ENCODE results near the gene INPP5J. TPM values are rescaled to one million over a fixed set of nuclear protein-coding genes. Genes with fewer than 3 reads are reported as not detected.

Gene INPP5J
- total and polyA plus RNA-seq, 10 of the 15 experiments (the other 5 are each of a cell fraction or from before 2014, with no cell fraction given) = 0.18 to 2.8 (median 1.5) TPM; not detected in 1

DNA sequence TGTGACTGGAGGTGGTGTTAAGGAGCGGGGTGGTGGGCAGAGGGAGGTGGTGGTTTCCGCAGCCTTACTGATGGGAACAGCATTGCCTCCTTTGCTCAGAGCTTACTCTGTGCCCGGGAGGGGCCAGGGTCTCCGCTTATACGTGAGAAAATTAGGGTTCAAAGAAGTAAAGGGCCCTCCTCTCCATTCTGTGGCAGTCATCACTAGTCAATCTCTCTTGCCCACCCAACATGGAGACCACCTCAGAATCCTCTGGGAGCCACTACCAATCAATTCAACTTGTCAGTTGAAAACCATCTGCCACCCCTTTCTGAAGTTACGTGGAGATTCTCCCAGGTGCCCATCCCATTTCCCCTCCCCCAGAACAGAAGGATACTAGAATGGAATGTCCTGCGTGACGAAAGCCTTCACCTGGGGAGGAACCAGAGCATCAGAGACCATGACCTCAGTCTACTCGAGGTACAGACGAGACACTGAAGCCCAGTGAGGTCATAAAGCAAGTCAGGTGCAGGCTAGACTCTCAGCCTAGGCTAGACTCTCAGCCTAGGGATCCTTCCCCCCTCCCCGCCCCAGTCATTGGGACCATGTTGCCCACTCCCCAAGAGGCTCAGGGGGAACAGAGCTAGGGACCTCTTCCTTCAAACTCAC lies 17.4 kb upstream of the INPP5J start:
- ChIA-PET POLR2A (no interaction called here), SMC1A (ENCODE audit: uncharacterized antibody, unreplicated experiment) (interaction anchor here (1.3 kb wide), 1 partner anchor 10 kb away, joined by 4 read pairs; no protein-coding TSS in a partner anchor), CTCF (interaction anchor here (0.6 to 2.6 kb wide), 12 partner anchors 9 to 471 kb away, joined by 3 to 15 read pairs (median 4); no protein-coding TSS in a partner anchor), RAD21 (ENCODE audit: unreplicated experiment) (interaction anchor here (1.4 kb wide), 1 partner anchor 9 kb away, joined by 5 read pairs; no protein-coding TSS in a partner anchor)
- Histone ChIP-seq H4K20me1 (ENCODE audit: control insufficient read depth, insufficient read depth) (no peaks in the 10 kb centered on the region), H3K4me3 (no peak overlapping the region), H3K79me2 (ENCODE audit: control insufficient read depth, insufficient read depth, low read length) (no peaks in the 10 kb centered on the region), H3K4me1 (ENCODE audit: control insufficient read depth, insufficient read depth, low read length) (no peaks in the 10 kb centered on the region; the same call in 1 of the 2 replicates), H2AFZ (ENCODE audit: control insufficient read depth, low read depth, low read length) (no peak overlapping the region), H3K9me3 (replicated peaks; ENCODE audit: control insufficient read depth, insufficient read depth, low read length) (no peaks in the 10 kb centered on the region), H3K36me3 (ENCODE audit: control insufficient read depth in 2 of 2, insufficient read depth in 2 of 2, low read length in 1 of 2) (no peaks in the 10 kb centered on the region), H3K9ac (ENCODE audit: control insufficient read depth, insufficient read depth, low read length) (no peak overlapping the region), H3K27ac (ENCODE audit: control insufficient read depth, insufficient read depth) (no peak overlapping the region), H3K27me3 (replicated peaks in 1 of 2; ENCODE audit: control insufficient read depth in 2 of 2, insufficient read depth in 2 of 2, low read length in 1 of 2) (no peaks in the 10 kb centered on the region), H3K4me2 (ENCODE audit: control insufficient read depth, insufficient read depth) (no peak overlapping the region)
- ATAC-seq = no peak
- no peak for TF ChIP-seq LARP7 (IDR thresholded peaks at IDR 0.05)
- no peak for TF ChIP-seq ESRRA (IDR thresholded peaks at IDR 0.05; ENCODE audit: low read length)
- no peak for TF ChIP-seq SIN3A (IDR thresholded peaks at IDR 0.05; ENCODE audit: low read depth, low read length)
- no peak for TF ChIP-seq EGR1 (IDR thresholded peaks at IDR 0.05; ENCODE audit: borderline replicate concordance in 1 of 2, low read depth in 2 of 2, low read length in 2 of 2)
- TF ChIP-seq, protein P1, sequence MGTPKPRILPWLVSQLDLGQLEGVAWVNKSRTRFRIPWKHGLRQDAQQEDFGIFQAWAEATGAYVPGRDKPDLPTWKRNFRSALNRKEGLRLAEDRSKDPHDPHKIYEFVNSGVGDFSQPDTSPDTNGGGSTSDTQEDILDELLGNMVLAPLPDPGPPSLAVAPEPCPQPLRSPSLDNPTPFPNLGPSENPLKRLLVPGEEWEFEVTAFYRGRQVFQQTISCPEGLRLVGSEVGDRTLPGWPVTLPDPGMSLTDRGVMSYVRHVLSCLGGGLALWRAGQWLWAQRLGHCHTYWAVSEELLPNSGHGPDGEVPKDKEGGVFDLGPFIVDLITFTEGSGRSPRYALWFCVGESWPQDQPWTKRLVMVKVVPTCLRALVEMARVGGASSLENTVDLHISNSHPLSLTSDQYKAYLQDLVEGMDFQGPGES (IDR thresholded peaks at IDR 0.05) = no peak
- TF ChIP-seq NFYA (IDR thresholded peaks at IDR 0.05; ENCODE audit: borderline replicate concordance, low read depth, low read length) = no peak
- TF ChIP-seq, protein P2, sequence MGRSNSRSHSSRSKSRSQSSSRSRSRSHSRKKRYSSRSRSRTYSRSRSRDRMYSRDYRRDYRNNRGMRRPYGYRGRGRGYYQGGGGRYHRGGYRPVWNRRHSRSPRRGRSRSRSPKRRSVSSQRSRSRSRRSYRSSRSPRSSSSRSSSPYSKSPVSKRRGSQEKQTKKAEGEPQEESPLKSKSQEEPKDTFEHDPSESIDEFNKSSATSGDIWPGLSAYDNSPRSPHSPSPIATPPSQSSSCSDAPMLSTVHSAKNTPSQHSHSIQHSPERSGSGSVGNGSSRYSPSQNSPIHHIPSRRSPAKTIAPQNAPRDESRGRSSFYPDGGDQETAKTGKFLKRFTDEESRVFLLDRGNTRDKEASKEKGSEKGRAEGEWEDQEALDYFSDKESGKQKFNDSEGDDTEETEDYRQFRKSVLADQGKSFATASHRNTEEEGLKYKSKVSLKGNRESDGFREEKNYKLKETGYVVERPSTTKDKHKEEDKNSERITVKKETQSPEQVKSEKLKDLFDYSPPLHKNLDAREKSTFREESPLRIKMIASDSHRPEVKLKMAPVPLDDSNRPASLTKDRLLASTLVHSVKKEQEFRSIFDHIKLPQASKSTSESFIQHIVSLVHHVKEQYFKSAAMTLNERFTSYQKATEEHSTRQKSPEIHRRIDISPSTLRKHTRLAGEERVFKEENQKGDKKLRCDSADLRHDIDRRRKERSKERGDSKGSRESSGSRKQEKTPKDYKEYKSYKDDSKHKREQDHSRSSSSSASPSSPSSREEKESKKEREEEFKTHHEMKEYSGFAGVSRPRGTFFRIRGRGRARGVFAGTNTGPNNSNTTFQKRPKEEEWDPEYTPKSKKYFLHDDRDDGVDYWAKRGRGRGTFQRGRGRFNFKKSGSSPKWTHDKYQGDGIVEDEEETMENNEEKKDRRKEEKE (IDR thresholded peaks at IDR 0.05) = no peak
- TF ChIP-seq NFXL1 (IDR thresholded peaks at IDR 0.05; ENCODE audit: borderline replicate concordance) = no peak
- TF ChIP-seq MYC (IDR thresholded peaks at IDR 0.05; ENCODE audit: insufficient read depth, insufficient read length, insufficient replicate concordance, low read length, severe bottlenecking) = no peak
- TF ChIP-seq, protein P3, sequence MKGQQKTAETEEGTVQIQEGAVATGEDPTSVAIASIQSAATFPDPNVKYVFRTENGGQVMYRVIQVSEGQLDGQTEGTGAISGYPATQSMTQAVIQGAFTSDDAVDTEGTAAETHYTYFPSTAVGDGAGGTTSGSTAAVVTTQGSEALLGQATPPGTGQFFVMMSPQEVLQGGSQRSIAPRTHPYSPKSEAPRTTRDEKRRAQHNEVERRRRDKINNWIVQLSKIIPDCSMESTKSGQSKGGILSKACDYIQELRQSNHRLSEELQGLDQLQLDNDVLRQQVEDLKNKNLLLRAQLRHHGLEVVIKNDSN (IDR thresholded peaks at IDR 0.05; ENCODE audit: borderline replicate concordance, extremely low read length, insufficient read depth, low read depth, low read length) = no peak
- TF ChIP-seq PAX8 (IDR thresholded peaks at IDR 0.05) = no peak
- no TSS peak for BruUV-seq (replicated peaks)
- FAIRE-seq = no peak
- 82% methylated on average over 11 of the region's 11 CpGs for WGBS (ENCODE audit: insufficient coverage, insufficient replicate concordance, low lambda C conversion rate, missing lambda C conversion rate)
- intact Hi-C loops (cut with micrococcal nuclease; ENCODE audit: unreplicated experiment) (loop anchor here (5.0 kb wide), 1 partner anchor 167 kb away; no protein-coding TSS in a partner anchor), in situ Hi-C loops (cut with MboI) (no loop called here)
- no peak for DNase-seq (ENCODE audit: low read depth, low spot score)

All from GM12878 (cell line).